ENCODE results near the gene ZNF850. TPM values are rescaled to one million over a fixed set of nuclear protein-coding genes. Genes with fewer than 3 reads are reported as not detected.
"Not testable (repeated sequence)": the region's sequence is repeated elsewhere in the genome, so short reads cannot be mapped to it uniquely, and the experiment has no call there.

Gene ZNF850
- total and polyA plus RNA-seq, 2 experiments from 2014 or later: 1.1 to 7.6 TPM

- Histone ChIP-seq H3K27me3 (no peaks in the 10 kb centered on the region), H3K27ac (no peak overlapping the region), H3K36me3 (replicated peaks; ENCODE audit: insufficient read depth, low read depth) (no peaks in the 10 kb centered on the region), H3K4me2 (no peak overlapping the region), H3K4me1 (ENCODE audit: insufficient read depth) (no peaks in the 10 kb centered on the region), H3K79me2 (no peaks in the 10 kb centered on the region), H4K20me1 (ENCODE audit: insufficient read depth, poor library complexity, severe bottlenecking) (no peaks in the 10 kb centered on the region), H3K4me3 (no peak overlapping the region), H2AFZ (no peak overlapping the region), H3K9me3 (ENCODE audit: low read depth) (peaks cover 31% of the 10 kb centered on the region), H3K9me2 (replicated peaks; ENCODE audit: insufficient read depth) (no peaks in the 10 kb centered on the region)
- TF ChIP-seq EZH2 (IDR thresholded peaks at IDR 0.05; ENCODE audit: borderline replicate concordance): no peak
- no peak for TF ChIP-seq EZH2phosphoT487 (IDR thresholded peaks at IDR 0.05; ENCODE audit: low read depth, severe bottlenecking, unreplicated experiment)
- TF ChIP-seq, protein P1, sequence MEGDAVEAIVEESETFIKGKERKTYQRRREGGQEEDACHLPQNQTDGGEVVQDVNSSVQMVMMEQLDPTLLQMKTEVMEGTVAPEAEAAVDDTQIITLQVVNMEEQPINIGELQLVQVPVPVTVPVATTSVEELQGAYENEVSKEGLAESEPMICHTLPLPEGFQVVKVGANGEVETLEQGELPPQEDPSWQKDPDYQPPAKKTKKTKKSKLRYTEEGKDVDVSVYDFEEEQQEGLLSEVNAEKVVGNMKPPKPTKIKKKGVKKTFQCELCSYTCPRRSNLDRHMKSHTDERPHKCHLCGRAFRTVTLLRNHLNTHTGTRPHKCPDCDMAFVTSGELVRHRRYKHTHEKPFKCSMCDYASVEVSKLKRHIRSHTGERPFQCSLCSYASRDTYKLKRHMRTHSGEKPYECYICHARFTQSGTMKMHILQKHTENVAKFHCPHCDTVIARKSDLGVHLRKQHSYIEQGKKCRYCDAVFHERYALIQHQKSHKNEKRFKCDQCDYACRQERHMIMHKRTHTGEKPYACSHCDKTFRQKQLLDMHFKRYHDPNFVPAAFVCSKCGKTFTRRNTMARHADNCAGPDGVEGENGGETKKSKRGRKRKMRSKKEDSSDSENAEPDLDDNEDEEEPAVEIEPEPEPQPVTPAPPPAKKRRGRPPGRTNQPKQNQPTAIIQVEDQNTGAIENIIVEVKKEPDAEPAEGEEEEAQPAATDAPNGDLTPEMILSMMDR (IDR thresholded peaks at IDR 0.05; ENCODE audit: poor library complexity): no peak
- no peak for DNase-seq (ENCODE audit: low spot score)
These were observed 34.4 kb upstream of the ZNF850 start for GRCh38 chr19:36807029-36807428.

DNA sequence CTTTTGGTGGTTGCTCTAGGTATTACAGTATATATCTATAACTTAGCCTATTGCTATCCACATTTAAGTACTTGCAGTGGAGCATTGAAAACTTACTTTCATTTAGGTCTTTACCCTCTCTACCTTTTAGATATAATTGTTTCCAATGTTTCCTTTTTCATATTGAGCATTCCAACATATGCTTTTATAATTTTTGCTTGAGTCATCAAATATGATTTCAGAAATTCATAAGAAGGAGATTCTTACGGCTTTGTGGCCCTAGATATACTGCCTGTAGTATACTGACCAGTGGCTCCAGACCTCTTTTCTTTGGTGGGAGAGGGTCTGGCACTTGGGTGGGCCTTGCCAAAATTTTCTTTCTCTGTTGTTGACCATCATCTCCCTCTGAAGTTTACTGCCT, 32.8 kb upstream of the ZNF850 start:
- H3K9me3 ChIP-seq (ENCODE audit: low read depth): peaks cover 14% of the 10 kb centered on the region
- WGBS (ENCODE audit: low lambda C conversion rate, missing lambda C conversion rate): 85% methylated on average over 1 of the region's 1 CpG

DNA sequence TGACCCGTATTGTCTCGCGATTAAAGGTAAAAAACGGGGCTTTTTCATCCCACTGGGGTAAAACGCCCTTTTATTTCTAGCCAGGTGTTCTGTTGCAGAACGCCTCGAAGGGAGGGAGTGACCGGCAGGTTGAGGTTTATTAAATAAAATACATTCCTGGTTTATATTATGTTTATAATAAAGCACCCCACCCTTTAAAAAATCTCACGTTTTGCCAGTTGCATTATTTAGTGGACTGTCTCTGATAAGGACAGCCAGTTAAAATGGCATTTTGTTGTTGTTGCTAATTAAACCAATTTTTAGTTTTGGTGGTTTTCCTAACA, 25.1 kb upstream of the ZNF850 start:
- no peak overlapping the region for H3K4me3 ChIP-seq
- TF ChIP-seq EZH2 (IDR thresholded peaks at IDR 0.05; ENCODE audit: borderline replicate concordance) (no peak), EZH2phosphoT487 (IDR thresholded peaks at IDR 0.05; ENCODE audit: low read depth, severe bottlenecking, unreplicated experiment) (no peak)
- TF ChIP-seq, protein P1 (IDR thresholded peaks at IDR 0.05; ENCODE audit: poor library complexity): no peak
- H4K20me1 ChIP-seq (ENCODE audit: insufficient read depth, poor library complexity, severe bottlenecking): no peaks in the 10 kb centered on the region
- no peaks in the 10 kb centered on the region for H3K9me3 ChIP-seq (ENCODE audit: low read depth)
- no peak for DNase-seq (ENCODE audit: low spot score)
- WGBS (ENCODE audit: low lambda C conversion rate, missing lambda C conversion rate): 89% methylated on average over 9 of the region's 9 CpGs
- no peak overlapping the region for H2AFZ ChIP-seq
- H3K79me2 ChIP-seq: no peaks in the 10 kb centered on the region
- no peaks in the 10 kb centered on the region for H3K9me2 ChIP-seq (replicated peaks; ENCODE audit: insufficient read depth)
- no peaks in the 10 kb centered on the region for H3K4me1 ChIP-seq (ENCODE audit: insufficient read depth)
- no peaks in the 10 kb centered on the region for H3K27me3 ChIP-seq
- H3K27ac ChIP-seq: no peak overlapping the region
- no peak overlapping the region for H3K4me2 ChIP-seq
- no peaks in the 10 kb centered on the region for H3K36me3 ChIP-seq (replicated peaks; ENCODE audit: insufficient read depth, low read depth)

More for the DNA sequence above, 32.8 kb upstream of the ZNF850 start:
- H3K27me3 ChIP-seq: no peaks in the 10 kb centered on the region
- no peak for DNase-seq (ENCODE audit: low spot score)
- no peak overlapping the region for H3K4me3 ChIP-seq
- no peaks in the 10 kb centered on the region for H3K4me1 ChIP-seq (ENCODE audit: insufficient read depth)
- no peaks in the 10 kb centered on the region for H3K36me3 ChIP-seq (replicated peaks; ENCODE audit: insufficient read depth, low read depth)
- no peak overlapping the region for H3K27ac ChIP-seq
- no peak overlapping the region for H2AFZ ChIP-seq
- no peaks in the 10 kb centered on the region for H3K9me2 ChIP-seq (replicated peaks; ENCODE audit: insufficient read depth)
- H3K79me2 ChIP-seq: no peaks in the 10 kb centered on the region
- no peaks in the 10 kb centered on the region for H4K20me1 ChIP-seq (ENCODE audit: insufficient read depth, poor library complexity, severe bottlenecking)
- no peak overlapping the region for H3K4me2 ChIP-seq
- no peak for TF ChIP-seq EZH2phosphoT487 (IDR thresholded peaks at IDR 0.05; ENCODE audit: low read depth, severe bottlenecking, unreplicated experiment)
- TF ChIP-seq, protein P1 (IDR thresholded peaks at IDR 0.05; ENCODE audit: poor library complexity): no peak
- TF ChIP-seq EZH2 (IDR thresholded peaks at IDR 0.05; ENCODE audit: borderline replicate concordance): no peak

DNA sequence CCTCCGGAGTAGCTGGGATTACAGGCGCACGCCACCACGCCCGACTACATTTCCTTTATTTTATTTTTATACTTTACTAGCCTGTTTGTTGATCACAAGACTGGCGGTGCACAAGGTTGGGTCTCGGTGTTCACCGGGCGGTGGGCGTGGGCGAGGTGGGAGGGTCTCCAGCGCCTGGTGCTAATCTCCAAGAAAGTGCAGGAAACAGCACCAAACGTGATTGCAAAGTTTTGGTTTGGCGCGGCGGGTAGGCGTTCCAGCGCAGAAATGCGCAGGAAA, 24.0 kb upstream of the ZNF850 start:
- Histone ChIP-seq H3K36me3 (replicated peaks; ENCODE audit: insufficient read depth, low read depth) (no peaks in the 10 kb centered on the region), H3K4me1 (ENCODE audit: insufficient read depth) (no peaks in the 10 kb centered on the region), H4K20me1 (ENCODE audit: insufficient read depth, poor library complexity, severe bottlenecking) (no peaks in the 10 kb centered on the region), H3K4me2 (no peak overlapping the region), H3K9me3 (ENCODE audit: low read depth) (no peaks in the 10 kb centered on the region), H3K27ac (no peak overlapping the region), H3K9me2 (replicated peaks; ENCODE audit: insufficient read depth) (no peaks in the 10 kb centered on the region), H2AFZ (no peak overlapping the region), H3K27me3 (no peaks in the 10 kb centered on the region), H3K4me3 (no peak overlapping the region), H3K79me2 (no peaks in the 10 kb centered on the region)
- WGBS (ENCODE audit: low lambda C conversion rate, missing lambda C conversion rate): 97% methylated on average over 19 of the region's 19 CpGs
- DNase-seq (ENCODE audit: low spot score): no peak
- no peak for TF ChIP-seq EZH2phosphoT487 (IDR thresholded peaks at IDR 0.05; ENCODE audit: low read depth, severe bottlenecking, unreplicated experiment)
- no peak for TF ChIP-seq EZH2 (IDR thresholded peaks at IDR 0.05; ENCODE audit: borderline replicate concordance)
- TF ChIP-seq, protein P1 (IDR thresholded peaks at IDR 0.05; ENCODE audit: poor library complexity): no peak

DNA sequence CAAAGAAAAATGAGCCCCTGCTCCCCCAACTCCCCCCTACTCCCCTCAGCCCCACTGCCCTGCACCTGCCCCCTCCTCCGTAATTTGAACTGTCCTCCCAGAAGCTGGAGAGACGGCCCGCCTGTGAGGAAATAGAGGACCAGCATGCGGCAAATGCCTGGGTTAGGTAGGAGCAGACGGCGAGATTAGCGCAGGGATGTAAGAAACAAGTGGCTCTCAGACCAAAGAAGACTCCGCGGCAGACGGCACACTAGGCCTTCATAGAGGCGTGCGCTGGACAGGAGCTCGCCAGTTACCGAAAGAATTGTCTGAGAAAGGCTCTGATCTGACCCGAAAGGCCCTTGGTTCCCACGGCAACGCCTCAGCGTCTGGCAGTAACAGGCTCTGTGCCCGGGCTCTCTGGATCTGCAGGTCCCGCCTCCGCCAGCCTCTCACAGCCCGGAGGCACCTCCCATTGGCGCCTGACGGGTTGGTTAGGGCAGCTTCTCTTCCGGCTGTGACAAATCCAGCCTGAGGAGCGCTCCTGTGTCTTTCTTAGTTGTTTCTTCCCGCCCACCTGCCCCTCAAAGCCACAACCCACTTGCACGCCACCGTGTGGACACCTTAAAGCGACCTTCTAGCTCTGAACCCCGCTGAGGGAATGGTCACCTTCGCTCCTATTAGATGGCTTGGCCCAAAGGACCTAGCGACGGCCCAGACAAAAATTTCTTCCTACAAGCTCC, 19.0 kb upstream of the ZNF850 start:
- not testable (repeated sequence) for H2AFZ ChIP-seq; H3K4me3 ChIP-seq; DNase-seq (ENCODE audit: low spot score); H3K79me2 ChIP-seq; H4K20me1 ChIP-seq (ENCODE audit: insufficient read depth, poor library complexity, severe bottlenecking); H3K9me2 ChIP-seq (replicated peaks; ENCODE audit: insufficient read depth); H3K4me2 ChIP-seq; H3K27ac ChIP-seq; H3K4me1 ChIP-seq (ENCODE audit: insufficient read depth); H3K27me3 ChIP-seq; H3K9me3 ChIP-seq (ENCODE audit: low read depth); H3K36me3 ChIP-seq (replicated peaks; ENCODE audit: insufficient read depth, low read depth)
- WGBS (ENCODE audit: low lambda C conversion rate, missing lambda C conversion rate): 85% methylated on average over 31 of the region's 34 CpGs

All from hepatocyte (in vitro differentiated cells).